Brain pericyte (primary cell): Measurements from ENCODE around the gene GLG1.
"Not testable (repeated sequence)": the region's sequence is repeated elsewhere in the genome, so short reads cannot be mapped to it uniquely, and the experiment has no call there.

Experiments
- DNase-seq: peaks from one replicate; pipeline ENCODE4 v3.0.0-alpha.2; 2012; ENCODE audit warnings: low read depth, low spot score

The GLG1 gene

GRCh38 chr16:74410057-74410957 is 196.6 kb downstream of the GLG1 start:
- DNase-seq: not testable (repeated sequence)

- not testable (repeated sequence) for DNase-seq
Measured at GRCh38 chr16:74409185-74409981, 197.5 kb downstream of the GLG1 start.

GRCh38 chr16:74407362-74407705 is 199.6 kb downstream of the GLG1 start:
- not testable (repeated sequence) for DNase-seq

- DNase-seq: not testable (repeated sequence)
Measured at GRCh38 chr16:74406600-74407361, 200.1 kb downstream of the GLG1 start.

- DNase-seq: not testable (repeated sequence)
Measured at GRCh38 chr16:74404148-74404933, 202.6 kb downstream of the GLG1 start.

- not testable (repeated sequence) for DNase-seq
Measured at GRCh38 chr16:74400238-74400637, 206.7 kb downstream of the GLG1 start.

GRCh38 chr16:74398212-74398895 is 208.6 kb downstream of the GLG1 start:
- not testable (repeated sequence) for DNase-seq
